HepG2 (cell line): Measurements from ENCODE around the gene HYAL1. TPM values are rescaled to one million over a fixed set of nuclear protein-coding genes. Genes with fewer than 3 reads are reported as not detected.

Experiments used
- ADNP ChIP-seq: sonication (generic); formaldehyde crosslinking; IDR thresholded peaks from 2 replicates; pipeline ENCODE4 v1.4.0; 2020; ENCODE audit warnings: missing genetic modification reagents
- ARID2 ChIP-seq: sonication (generic); formaldehyde crosslinking; IDR thresholded peaks from 2 replicates; pipeline ENCODE4 v1.8.1; 2022; ENCODE audit warnings: mild to moderate bottlenecking, missing genetic modification reagents, borderline replicate concordance
- ASH2L ChIP-seq: fragments of 300-600, 200-600 bp; sonication (generic); IDR thresholded peaks from 2 replicates; pipeline ENCODE4 v1.7.0; 2017; ENCODE audit warnings: low read depth, mild to moderate bottlenecking, moderate library complexity, mixed read lengths, low read length; ENCODE audit not compliant: insufficient read length
- CCDC6 ChIP-seq: sonication (generic); formaldehyde crosslinking; IDR thresholded peaks from 2 replicates; pipeline ENCODE4 v1.8.1; 2022; ENCODE audit warnings: mild to moderate bottlenecking, missing genetic modification reagents, moderate library complexity
- CREM ChIP-seq, 2 experiments: sonication (generic) in 1 of 2; formaldehyde crosslinking in 1 of 2; IDR thresholded peaks; 2 replicates each; pipeline versions ENCODE4 v1.4.0 to v1.6.1; 2016 to 2020; ENCODE audit warnings: antibody characterized with exemption in 1 of 2, mild to moderate bottlenecking in 1 of 2, missing genetic modification reagents in 1 of 2
- FOXK2 ChIP-seq: fragments of 450-650 bp; IDR thresholded peaks from 2 replicates; pipeline ENCODE4 v1.6.1; 2016
- GZF1 ChIP-seq: sonication (generic); formaldehyde crosslinking; IDR thresholded peaks from 2 replicates; pipeline ENCODE4 v1.5.1; 2020; ENCODE audit warnings: mild to moderate bottlenecking, missing genetic modification reagents
- HNRNPH1 ChIP-seq: fragments of 200-400 bp; formaldehyde crosslinking; optimal IDR thresholded peaks from 2 replicates; pipeline ENCODE3; 2017; ENCODE audit warnings: mild to moderate bottlenecking, low read depth, low read length
- JARID2 ChIP-seq: sonication (generic); formaldehyde crosslinking; IDR thresholded peaks from 2 replicates; pipeline ENCODE4 v1.8.1; 2023; ENCODE audit warnings: missing genetic modification reagents, inconsistent platforms; ENCODE audit not compliant: insufficient replicate concordance
- JDP2 ChIP-seq: sonication (generic); formaldehyde crosslinking; IDR thresholded peaks from 2 replicates; pipeline ENCODE4 v1.8.1; 2022; ENCODE audit warnings: missing genetic modification reagents, borderline replicate concordance
- MIER2 ChIP-seq: IDR thresholded peaks from 2 replicates; pipeline ENCODE4 v1.6.1; 2016; ENCODE audit warnings: missing biosample characterization, missing genetic modification reagents
- MIER3 ChIP-seq: IDR thresholded peaks from 2 replicates; pipeline ENCODE4 v1.6.1; 2016; ENCODE audit warnings: missing compliant biosample characterization, borderline replicate concordance
- MYPOP ChIP-seq: sonication (generic); formaldehyde crosslinking; IDR thresholded peaks from 2 replicates; pipeline ENCODE4 v1.8.1; 2023; ENCODE audit warnings: mild to moderate bottlenecking, moderate library complexity, missing genetic modification reagents
- NFYB ChIP-seq: sonication (generic); formaldehyde crosslinking; IDR thresholded peaks from 2 replicates; pipeline ENCODE4 v1.4.0; 2020; ENCODE audit warnings: missing genetic modification reagents
- PRDM15 ChIP-seq: sonication (generic); formaldehyde crosslinking; IDR thresholded peaks from 2 replicates; pipeline ENCODE4 v1.4.0; 2020; ENCODE audit warnings: missing genetic modification reagents
- RFX3 ChIP-seq: IDR thresholded peaks from 2 replicates; pipeline ENCODE4 v1.6.1; 2016; ENCODE audit warnings: missing biosample characterization, missing genetic modification reagents
- TOE1 ChIP-seq: sonication (generic); formaldehyde crosslinking; IDR thresholded peaks from 2 replicates; pipeline ENCODE4 v1.4.0; 2020; ENCODE audit warnings: mild to moderate bottlenecking, missing genetic modification reagents
- ZEB1 ChIP-seq: IDR thresholded peaks from 2 replicates; pipeline ENCODE4 v1.6.1; 2012; ENCODE audit warnings: mild to moderate bottlenecking, low read depth, inconsistent platforms; ENCODE audit not compliant: insufficient replicate concordance
- ZNF329 ChIP-seq: sonication (generic); formaldehyde crosslinking; IDR thresholded peaks from 2 replicates; pipeline ENCODE4 v1.9.0; 2021; ENCODE audit warnings: low read depth, mild to moderate bottlenecking, missing genetic modification reagents
- ZNF513 ChIP-seq: sonication (generic); formaldehyde crosslinking; conservative IDR thresholded peaks from 2 replicates; pipeline ENCODE4 v1.5.0; 2020; ENCODE audit warnings: missing genetic modification reagents
- ZNF563 ChIP-seq: sonication (generic); formaldehyde crosslinking; IDR thresholded peaks from 2 replicates; pipeline ENCODE4 v1.8.0; 2022; ENCODE audit warnings: mild to moderate bottlenecking, moderate library complexity, missing genetic modification reagents
- ZNF615 ChIP-seq: sonication (generic); formaldehyde crosslinking; IDR thresholded peaks from 2 replicates; pipeline ENCODE4 v1.5.0; 2020; ENCODE audit warnings: mild to moderate bottlenecking, missing genetic modification reagents, borderline replicate concordance
- ZNF891 ChIP-seq: sonication (generic); formaldehyde crosslinking; IDR thresholded peaks from 2 replicates; pipeline ENCODE4 v1.5.0; 2020; ENCODE audit warnings: mild to moderate bottlenecking, missing genetic modification reagents
- polyA plus RNA-seq, 8 experiments: library from polyadenylated mRNA; depleted of rRNA in 3 of 8; stranded (reverse) in 7 of 8; unstranded in 1 of 8; fragments of >200 nt; fragmentation: Illumina TruSeq in 4 of 8; extraction: Trizol in 4 of 8; gene quantifications; 2 replicates each; pipeline versions ENCODE4 v1.2.1 to v1.2.3, GENCODE V29; 2011 to 2016; ENCODE audit warnings: low read depth in 4 of 8, missing spikeins in 1 of 8, mixed read lengths in 1 of 8; ENCODE audit not compliant: insufficient read depth in 1 of 8
- total RNA-seq, 5 experiments: library from RNA; depleted of rRNA; stranded (reverse); fragments of >200 nt; fragmentation: Illumina TruSeq; extraction: Trizol; gene quantifications; 2 replicates each; pipeline ENCODE4 v1.2.3, GENCODE V29; 2016; ENCODE audit warnings: low read depth in 1 of 5
- TF ChIP-seq, protein P1 (sequence below): IDR thresholded peaks from 2 replicates; pipeline ENCODE4 v1.6.1; 2012; ENCODE audit warnings: inconsistent platforms

HYAL1 gene
- total and polyA plus RNA-seq, 2 of the 13 experiments (the other 11 are each of a cell fraction or from before 2014, with no cell fraction given): 76.5 to 193 TPM

- TF ChIP-seq CCDC6 (CRISPR knock-in tag): no peak
- TF ChIP-seq TOE1 (CRISPR knock-in tag): no peak; the same call in 1 of the 2 replicates
- TF ChIP-seq MYPOP: peak; percentile 83; the same call in 1 of the 2 replicates
- peak; percentile 92; the same call in 1 of the 2 replicates for TF ChIP-seq ZNF891
- no peak for TF ChIP-seq JARID2 (CRISPR knock-in tag)
- TF ChIP-seq ZEB1: no peak
- TF ChIP-seq ZNF615 (CRISPR knock-in tag): peak; percentile 37; the same call in 1 of the 2 replicates
- TF ChIP-seq RFX3 (CRISPR knock-in tag): no peak
- TF ChIP-seq, protein P1, sequence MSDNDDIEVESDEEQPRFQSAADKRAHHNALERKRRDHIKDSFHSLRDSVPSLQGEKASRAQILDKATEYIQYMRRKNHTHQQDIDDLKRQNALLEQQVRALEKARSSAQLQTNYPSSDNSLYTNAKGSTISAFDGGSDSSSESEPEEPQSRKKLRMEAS: peak; percentile 99
- TF ChIP-seq FOXK2: no peak
- peak; percentile 26; the same call in 1 of the 2 replicates for TF ChIP-seq ZNF513 (CRISPR knock-in tag)
- peak; percentile 98 for TF ChIP-seq ARID2
- TF ChIP-seq JDP2 (CRISPR knock-in tag): no peak
- no peak for TF ChIP-seq MIER2 (CRISPR knock-in tag)
- TF ChIP-seq NFYB (CRISPR knock-in tag): peak; percentile 30
- peak; percentile 76 for TF ChIP-seq ZNF329
- TF ChIP-seq PRDM15 (CRISPR knock-in tag): peak; percentile 52; the same call in 1 of the 2 replicates
- TF ChIP-seq ADNP (CRISPR knock-in tag): no peak
- TF ChIP-seq ASH2L: peak; percentile 88
- peak; percentile 88 for TF ChIP-seq GZF1 (CRISPR knock-in tag)
- no peak for TF ChIP-seq HNRNPH1
- TF ChIP-seq MIER3: peak; percentile 48; the same call in 1 of the 2 replicates
- peak; percentile 89; the same call in 1 of the 2 replicates for TF ChIP-seq ZNF563 (CRISPR knock-in tag)
- peak; percentile 100 for TF ChIP-seq CREM (IDR thresholded peaks at IDR 0.05)
- no peak for TF ChIP-seq CREM (CRISPR knock-in tag; IDR thresholded peaks at IDR 0.05)
These were observed 47.4 kb upstream of the HYAL1 start, which contains the start of the genes CYB561D2 and NPRL2 (continued) for GRCh38 chr3:50350527-50351322.
